Smooth muscle cell (in vitro differentiated cells): ENCODE data around the gene ITK. TPM values are rescaled to one million over a fixed set of nuclear protein-coding genes. Genes with fewer than 3 reads are reported as not detected.

Experiments used
- DNase-seq: peaks from one replicate; lab custom pipeline; 2025; ENCODE audit not compliant: unreplicated experiment; lab: John Stamatoyannopoulos, UW
- H2AFZ ChIP-seq: fragments of 200-600 bp; sonication (generic); 2 replicates; pipeline ENCODE4 v1.6.0; 2016; ENCODE audit warnings: antibody characterized with exemption, low read depth, mild to moderate bottlenecking
- H3F3A ChIP-seq: fragments of 200-600 bp; sonication (generic); 2 replicates; pipeline ENCODE4 v1.6.0; 2017; ENCODE audit warnings: antibody characterized with exemption, low read depth
- H3K27ac ChIP-seq: fragments of 200-600 bp; sonication (generic); 2 replicates; pipeline ENCODE4 v1.5.1; 2016; ENCODE audit warnings: low read depth, mild to moderate bottlenecking
- H3K27me3 ChIP-seq: fragments of 200-600 bp; sonication (generic); 2 replicates; pipeline ENCODE4 v1.6.1; 2016; ENCODE audit warnings: low read depth, mild to moderate bottlenecking
- H3K36me3 ChIP-seq: fragments of 200-600 bp; sonication (generic); 2 replicates; pipeline ENCODE4 v1.5.1; 2016; ENCODE audit warnings: low read depth
- H3K4me1 ChIP-seq: fragments of 200-600 bp; sonication (generic); 2 replicates; pipeline ENCODE4 v1.5.1; 2016; ENCODE audit warnings: low read depth
- H3K4me2 ChIP-seq: fragments of 200-600 bp; sonication (generic); 2 replicates; pipeline ENCODE4 v1.6.0; 2016; ENCODE audit warnings: mild to moderate bottlenecking
- H3K4me3 ChIP-seq: fragments of 200-600 bp; sonication (generic); 2 replicates; pipeline ENCODE4 v1.5.1; 2016; ENCODE audit warnings: mild to moderate bottlenecking
- H3K79me2 ChIP-seq: fragments of 200-600 bp; sonication (generic); 2 replicates; pipeline ENCODE4 v1.6.0; 2016; ENCODE audit warnings: low read depth, mild to moderate bottlenecking
- H3K9ac ChIP-seq: fragments of 200-600 bp; sonication (generic); 2 replicates; pipeline ENCODE4 v1.6.0; 2016; ENCODE audit warnings: low read depth
- H3K9me3 ChIP-seq: fragments of 200-600 bp; sonication (generic); replicated peaks from 2 replicates; pipeline ENCODE4 v1.5.1; 2016; ENCODE audit warnings: low read depth
- H4K20me1 ChIP-seq: fragments of 200-600 bp; sonication (generic); 2 replicates; pipeline ENCODE4 v1.6.0; 2016; ENCODE audit warnings: low read depth
- WGBS: methylation state at CpG from one replicate; pipeline ENCODE4 v1.1.7; 2016; ENCODE audit warnings: low lambda C conversion rate; 5-methylcytosine and 5-hydroxymethylcytosine counted together
- polyA plus RNA-seq: library from polyadenylated mRNA; unstranded; fragments of >200 nt; fragmentation: Nextera tagmentation; extraction: Ambion mirVana; gene quantifications from 2 replicates; pipeline ENCODE4 v1.2.1, GENCODE V29; 2016
- total RNA-seq: library from RNA; depleted of rRNA; stranded (reverse); fragments of >200 nt; gene quantifications from 2 replicates; pipeline ENCODE4 v1.2.3, GENCODE V29; 2014
- TF ChIP-seq, protein P1 (sequence below): fragments of 200-600 bp; sonication (generic); IDR thresholded peaks from 2 replicates; pipeline ENCODE4 v1.5.1; 2017; ENCODE audit warnings: borderline replicate concordance, mild to moderate bottlenecking, antibody characterized with exemption; ENCODE audit not compliant: insufficient read depth, poor library complexity, severe bottlenecking

ITK gene
- total and polyA plus RNA-seq, 2 experiments from 2014 or later = 0.97 to 1.8 TPM

DNA sequence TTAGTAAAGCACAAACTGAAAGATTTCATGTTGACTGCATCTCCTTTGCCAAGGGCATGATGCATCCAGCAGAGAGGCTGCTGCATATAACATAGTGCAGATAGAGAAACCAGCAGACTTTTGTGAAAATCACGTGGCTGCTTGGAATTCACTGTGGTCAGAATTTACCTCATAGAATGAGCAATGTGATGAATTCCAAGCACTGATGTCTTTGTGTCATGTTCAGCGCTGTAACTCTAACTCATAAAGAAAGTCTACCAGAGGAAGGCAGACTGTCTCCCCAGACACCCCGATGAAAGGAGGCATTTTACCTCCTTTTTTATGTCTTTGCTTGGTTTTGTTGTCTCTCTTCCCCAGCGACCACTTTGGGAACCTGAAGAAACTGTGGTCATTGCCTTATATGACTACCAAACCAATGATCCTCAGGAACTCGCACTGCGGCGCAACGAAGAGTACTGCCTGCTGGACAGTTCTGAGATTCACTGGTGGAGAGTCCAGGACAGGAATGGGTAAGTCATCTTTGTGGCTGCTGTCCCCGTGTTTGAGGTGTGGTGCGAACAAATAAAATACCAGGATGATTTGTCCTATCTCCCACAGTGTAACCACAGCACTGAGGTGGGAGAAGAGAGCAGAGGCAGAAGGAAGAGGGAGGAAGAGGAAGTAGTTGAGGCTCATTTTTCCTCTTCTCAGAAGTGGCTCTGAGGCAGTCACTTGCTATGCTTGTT lies 42.0 kb downstream of the ITK start:
- TF ChIP-seq, protein P1, sequence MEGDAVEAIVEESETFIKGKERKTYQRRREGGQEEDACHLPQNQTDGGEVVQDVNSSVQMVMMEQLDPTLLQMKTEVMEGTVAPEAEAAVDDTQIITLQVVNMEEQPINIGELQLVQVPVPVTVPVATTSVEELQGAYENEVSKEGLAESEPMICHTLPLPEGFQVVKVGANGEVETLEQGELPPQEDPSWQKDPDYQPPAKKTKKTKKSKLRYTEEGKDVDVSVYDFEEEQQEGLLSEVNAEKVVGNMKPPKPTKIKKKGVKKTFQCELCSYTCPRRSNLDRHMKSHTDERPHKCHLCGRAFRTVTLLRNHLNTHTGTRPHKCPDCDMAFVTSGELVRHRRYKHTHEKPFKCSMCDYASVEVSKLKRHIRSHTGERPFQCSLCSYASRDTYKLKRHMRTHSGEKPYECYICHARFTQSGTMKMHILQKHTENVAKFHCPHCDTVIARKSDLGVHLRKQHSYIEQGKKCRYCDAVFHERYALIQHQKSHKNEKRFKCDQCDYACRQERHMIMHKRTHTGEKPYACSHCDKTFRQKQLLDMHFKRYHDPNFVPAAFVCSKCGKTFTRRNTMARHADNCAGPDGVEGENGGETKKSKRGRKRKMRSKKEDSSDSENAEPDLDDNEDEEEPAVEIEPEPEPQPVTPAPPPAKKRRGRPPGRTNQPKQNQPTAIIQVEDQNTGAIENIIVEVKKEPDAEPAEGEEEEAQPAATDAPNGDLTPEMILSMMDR = no peak
- H3K4me2 ChIP-seq = peak overlapping the region; percentile 69
- H3K4me1 ChIP-seq = no peaks in the 10 kb centered on the region
- no peaks in the 10 kb centered on the region for H4K20me1 ChIP-seq
- H3K4me3 ChIP-seq = no peak overlapping the region
- peak overlapping the region; percentile 86 for H3K27ac ChIP-seq
- no peak for DNase-seq
- no peaks in the 10 kb centered on the region for H3K9me3 ChIP-seq
- WGBS = 59% methylated on average over 10 of the region's 10 CpGs
- H3F3A ChIP-seq = no peaks in the 10 kb centered on the region
- H3K36me3 ChIP-seq = no peaks in the 10 kb centered on the region
- no peaks in the 10 kb centered on the region for H3K79me2 ChIP-seq
- H3K27me3 ChIP-seq = no peaks in the 10 kb centered on the region
- H3K9ac ChIP-seq = peak overlapping the region; percentile 31
- no peak overlapping the region for H2AFZ ChIP-seq

DNA sequence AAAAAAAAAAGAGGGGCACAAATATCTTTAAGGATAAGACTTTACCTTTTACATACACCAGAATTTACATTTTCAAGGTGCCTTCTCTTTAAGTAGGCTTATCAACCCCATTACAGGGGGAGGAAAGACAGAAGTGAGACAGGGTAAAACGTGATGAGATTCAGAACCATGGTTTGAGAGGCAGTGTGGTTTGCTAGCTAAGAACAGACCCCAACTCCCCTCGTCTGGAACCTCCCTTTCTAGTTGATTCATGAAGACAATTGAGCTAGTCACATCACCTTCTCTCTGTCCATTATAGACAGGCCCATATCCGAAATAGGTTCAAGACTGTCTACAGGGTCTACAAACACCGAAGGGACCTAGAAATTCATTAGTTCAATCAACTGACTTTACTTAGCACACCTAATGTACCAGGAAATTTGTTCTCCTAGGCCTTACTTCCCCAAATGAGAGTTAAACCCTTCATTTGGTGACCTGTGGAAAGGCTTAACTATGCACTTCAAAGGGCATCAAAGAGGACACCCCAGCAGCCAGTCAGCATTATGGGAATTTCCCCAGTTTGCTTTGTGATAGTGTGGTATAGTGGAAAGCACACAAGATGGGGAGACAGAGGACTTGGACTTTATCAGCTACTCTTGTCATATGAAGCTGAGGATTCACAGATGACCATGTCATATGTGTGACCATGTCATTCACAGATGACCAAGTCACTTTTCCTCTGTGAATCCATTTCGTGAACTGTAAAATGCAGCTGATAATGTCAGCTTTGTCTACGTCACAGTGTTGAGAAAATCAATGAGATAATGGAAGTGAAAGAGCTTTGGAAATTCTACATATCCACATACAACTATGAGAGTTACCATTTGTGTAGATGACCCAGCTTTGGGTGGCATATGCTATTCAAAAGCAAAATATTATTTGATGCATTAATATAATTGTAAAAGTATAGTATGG lies 45.1 kb downstream of the ITK start:
- no peak overlapping the region for H3K27ac ChIP-seq
- WGBS = 87% methylated on average over 6 of the region's 6 CpGs
- no peaks in the 10 kb centered on the region for H3K27me3 ChIP-seq
- no peaks in the 10 kb centered on the region for H3F3A ChIP-seq
- no peaks in the 10 kb centered on the region for H3K36me3 ChIP-seq
- DNase-seq = no peak
- no peak overlapping the region for H3K4me3 ChIP-seq
- H3K4me1 ChIP-seq = no peaks in the 10 kb centered on the region
- TF ChIP-seq, protein P1 = no peak
- no peaks in the 10 kb centered on the region for H3K79me2 ChIP-seq
- no peak overlapping the region for H3K9ac ChIP-seq
- H2AFZ ChIP-seq = no peak overlapping the region
- no peak overlapping the region for H3K4me2 ChIP-seq
- H4K20me1 ChIP-seq = no peaks in the 10 kb centered on the region
- H3K9me3 ChIP-seq = no peaks in the 10 kb centered on the region

GRCh38 chr5:157230610-157231009 lies 50.0 kb downstream of the ITK start:
- Histone ChIP-seq H3K9ac (no peak overlapping the region), H3K27ac (no peak overlapping the region), H3K27me3 (no peaks in the 10 kb centered on the region), H3K4me2 (no peak overlapping the region), H3K4me3 (no peak overlapping the region), H3K36me3 (no peaks in the 10 kb centered on the region), H3F3A (no peaks in the 10 kb centered on the region), H3K4me1 (no peaks in the 10 kb centered on the region), H3K9me3 (no peaks in the 10 kb centered on the region), H3K79me2 (no peaks in the 10 kb centered on the region), H4K20me1 (no peaks in the 10 kb centered on the region), H2AFZ (no peak overlapping the region)
- no peak for DNase-seq
- TF ChIP-seq, protein P1 = no peak
